Subcutaneous abdominal adipose tissue (tissue), 5 donors: Measurements from ENCODE around the gene CELA2B.
"Not testable (repeated sequence)": the region's sequence is repeated elsewhere in the genome, so short reads cannot be mapped to it uniquely, and the experiment has no call there.

Experiments
- H3K27ac ChIP-seq: one replicate; pipeline ENCODE4 v1.7.0; 2013; ENCODE audit warnings: low read depth, mild to moderate bottlenecking, inconsistent platforms, low read length, moderate library complexity
- H3K27me3 ChIP-seq, 5 donors: one replicate each; pipeline ENCODE4 v1.7.0; 2013; ENCODE audit warnings: low read length in 5 of 5, inconsistent platforms in 1 of 5; ENCODE audit not compliant: control insufficient read depth in 5 of 5, insufficient read depth in 4 of 5
- H3K36me3 ChIP-seq, 5 donors: one replicate each; pipeline ENCODE4 v1.7.0; 2013; ENCODE audit warnings: low read length in 5 of 5; ENCODE audit not compliant: control insufficient read depth in 5 of 5, insufficient read depth in 5 of 5
- H3K4me1 ChIP-seq, 5 donors: one replicate each; pipeline ENCODE4 v1.7.0; 2013; ENCODE audit warnings: low read length in 5 of 5, mild to moderate bottlenecking in 3 of 5, moderate library complexity in 1 of 5; ENCODE audit not compliant: control insufficient read depth in 5 of 5, insufficient read depth in 5 of 5
- H3K4me3 ChIP-seq, 5 donors: one replicate each; pipeline ENCODE4 v1.7.0; 2013; ENCODE audit warnings: low read length in 5 of 5, low read depth in 1 of 5
- H3K9ac ChIP-seq, 5 donors: one replicate each; pipeline ENCODE4 v1.7.0; 2013; ENCODE audit warnings: low read length in 5 of 5, mild to moderate bottlenecking in 4 of 5, moderate library complexity in 3 of 5
- H3K9me3 ChIP-seq, 5 donors: one replicate each; pipeline ENCODE4 v1.7.0; 2013; ENCODE audit warnings: low read length in 5 of 5; ENCODE audit not compliant: control insufficient read depth in 5 of 5
- donor health status: healthy.
- donor health status: healthy.
- donor health status: healthy.
- donor health status: healthy.
- donor health status: healthy.

The CELA2B gene

DNA sequence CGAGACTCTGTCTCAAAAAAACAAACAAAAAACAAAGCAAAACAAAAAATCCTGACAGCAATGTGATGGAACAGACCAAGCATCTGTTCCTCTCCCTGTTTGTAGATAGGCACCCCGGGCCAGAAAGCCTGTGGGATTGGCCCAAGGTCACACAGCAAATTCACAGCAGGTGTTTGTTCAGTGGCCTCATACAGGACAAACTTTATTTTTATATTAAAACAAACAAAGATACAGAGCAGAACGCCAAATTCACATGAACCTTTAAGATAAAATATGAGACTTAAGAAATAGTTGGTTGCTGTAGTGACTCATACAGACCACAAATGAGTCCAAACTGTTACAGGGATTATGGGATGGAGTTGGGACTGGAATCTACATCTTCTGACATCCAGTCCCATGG, 21.6 kb upstream of the CELA2B start:
- H3K9ac ChIP-seq, result no peak overlapping the region
- no peaks in the 10 kb centered on the region for H3K36me3 ChIP-seq
- H3K9me3 ChIP-seq, result peaks cover 0 to 8% (median 7%) of the 10 kb centered on the region in 5 donors
- H3K4me3 ChIP-seq, result no peak overlapping the region
- no peak overlapping the region for H3K27ac ChIP-seq
- no peaks in the 10 kb centered on the region for H3K4me1 ChIP-seq
- no peaks in the 10 kb centered on the region for H3K27me3 ChIP-seq

DNA sequence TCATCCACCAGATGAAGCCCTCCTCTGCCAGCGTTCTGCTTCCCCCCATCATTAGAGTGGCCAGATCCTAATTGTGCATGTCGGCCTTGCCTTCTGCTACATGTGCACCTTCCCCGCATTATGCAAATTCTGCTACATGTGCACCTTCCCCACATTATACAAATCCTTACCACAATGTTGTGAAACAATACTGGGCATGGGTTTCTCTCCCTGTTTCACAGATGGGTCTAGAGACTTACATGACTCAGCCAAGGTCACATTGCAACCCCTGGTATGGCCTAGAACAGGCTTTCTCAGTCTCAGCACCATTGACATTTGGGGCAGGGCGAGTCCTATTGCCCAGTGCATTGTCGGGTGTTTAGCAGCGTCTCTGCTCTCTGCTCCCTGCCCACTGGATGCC, 20.4 kb upstream of the CELA2B start:
- Histone ChIP-seq H3K27ac (no peak overlapping the region), H3K27me3 (no peaks in the 10 kb centered on the region), H3K36me3 (no peaks in the 10 kb centered on the region), H3K9me3 (peaks cover 0 to 8% (median 7%) of the 10 kb centered on the region in 5 donors), H3K4me3 (no peak overlapping the region), H3K4me1 (no peaks in the 10 kb centered on the region), H3K9ac (no peak overlapping the region)

DNA sequence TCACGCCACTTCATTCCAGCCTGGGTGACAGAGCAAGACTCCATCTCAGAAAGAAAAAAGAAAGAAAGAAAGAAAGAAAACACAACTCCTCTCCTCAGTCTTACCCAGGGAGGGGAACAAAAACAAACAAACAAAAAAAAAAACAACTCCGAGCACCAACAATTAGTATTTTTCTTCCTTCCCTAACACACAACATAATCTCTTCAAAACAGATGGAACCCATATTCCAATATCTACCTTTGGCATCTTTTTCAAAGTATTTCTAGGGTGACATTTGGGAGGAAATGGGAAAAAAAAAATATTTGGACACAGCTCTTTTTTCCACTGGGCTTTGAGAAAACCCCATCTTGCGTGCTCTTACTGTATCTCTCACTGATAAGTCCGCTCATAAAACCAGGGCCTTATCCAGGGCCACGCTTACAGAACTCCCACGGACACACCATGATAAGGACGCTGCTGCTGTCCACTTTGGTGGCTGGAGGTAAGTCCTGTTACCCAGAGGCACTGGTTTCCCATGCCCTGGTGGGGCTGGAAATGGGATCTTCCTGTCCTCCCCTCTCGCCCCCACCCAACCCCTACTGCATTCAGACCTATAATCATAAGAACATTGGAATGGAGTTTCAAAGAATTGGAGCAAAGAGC, 19.5 kb upstream of the CELA2B start, which contains the start of gene CELA2A:
CELA2A (plus strand) TSS at position 420 of the 642 bp plus-strand sequence; CDS start at position 442, 22 bp downstream.
- Histone ChIP-seq H3K27ac (no peak within 1 kb of the TSS), H3K36me3 (no peaks in the 10 kb centered on the region), H3K4me1 (no peaks in the 10 kb centered on the region), H3K27me3 (no peaks in the 10 kb centered on the region), H3K9me3 (peaks cover 0 to 7% (median 2%) of the 10 kb centered on the region in 5 donors), H3K9ac (no peak within 1 kb of the TSS), H3K4me3 (no peak within 1 kb of the TSS)

DNA sequence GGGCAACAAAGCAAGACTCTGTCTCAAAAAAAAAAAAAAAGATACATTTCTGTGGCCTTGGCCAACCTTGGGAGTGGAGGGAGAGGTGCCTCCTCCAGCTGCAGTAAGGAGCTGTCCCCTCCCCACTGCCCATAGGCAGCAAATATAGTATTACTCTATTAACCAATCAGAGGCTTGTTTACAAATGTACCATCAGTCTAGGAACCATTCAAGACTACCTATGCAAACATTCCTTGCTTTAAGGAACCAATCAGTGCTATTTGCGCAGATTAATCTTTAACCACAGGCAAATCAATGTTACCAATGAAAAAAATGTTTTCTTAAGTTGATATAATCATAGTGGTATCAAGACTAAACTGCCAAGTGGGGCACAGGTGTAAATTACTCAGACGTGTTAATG, 18.3 kb upstream of the CELA2B start:
- Histone ChIP-seq H3K36me3 (no peaks in the 10 kb centered on the region), H3K4me3 (no peak overlapping the region), H3K4me1 (no peaks in the 10 kb centered on the region), H3K9ac (no peak overlapping the region), H3K27me3 (no peaks in the 10 kb centered on the region), H3K27ac (no peak overlapping the region), H3K9me3 (no peaks in the 10 kb centered on the region)

DNA sequence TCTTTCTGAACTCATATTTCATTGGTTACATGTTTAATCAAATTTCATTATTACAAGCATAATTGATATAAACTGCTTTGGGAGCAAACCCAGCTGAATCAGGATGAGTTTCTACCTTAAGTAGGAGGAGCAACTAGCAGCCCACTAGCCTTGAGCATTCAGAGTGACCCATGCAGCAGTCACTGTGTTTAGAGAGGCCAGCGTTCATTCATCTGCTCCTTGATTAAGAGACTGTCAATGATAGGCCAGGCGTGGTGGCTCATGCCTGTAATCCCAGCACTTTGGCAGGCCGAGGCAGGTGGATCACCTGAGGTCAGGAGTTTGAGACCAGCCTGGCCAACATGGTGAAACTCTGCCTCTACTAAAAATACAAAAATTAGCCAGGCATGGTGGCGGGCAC, 17.5 kb upstream of the CELA2B start:
- H3K9ac ChIP-seq, H3K27ac ChIP-seq, H3K4me3 ChIP-seq, H3K9me3 ChIP-seq, H3K27me3 ChIP-seq, H3K36me3 ChIP-seq, H3K4me1 ChIP-seq: not testable (repeated sequence)

DNA sequence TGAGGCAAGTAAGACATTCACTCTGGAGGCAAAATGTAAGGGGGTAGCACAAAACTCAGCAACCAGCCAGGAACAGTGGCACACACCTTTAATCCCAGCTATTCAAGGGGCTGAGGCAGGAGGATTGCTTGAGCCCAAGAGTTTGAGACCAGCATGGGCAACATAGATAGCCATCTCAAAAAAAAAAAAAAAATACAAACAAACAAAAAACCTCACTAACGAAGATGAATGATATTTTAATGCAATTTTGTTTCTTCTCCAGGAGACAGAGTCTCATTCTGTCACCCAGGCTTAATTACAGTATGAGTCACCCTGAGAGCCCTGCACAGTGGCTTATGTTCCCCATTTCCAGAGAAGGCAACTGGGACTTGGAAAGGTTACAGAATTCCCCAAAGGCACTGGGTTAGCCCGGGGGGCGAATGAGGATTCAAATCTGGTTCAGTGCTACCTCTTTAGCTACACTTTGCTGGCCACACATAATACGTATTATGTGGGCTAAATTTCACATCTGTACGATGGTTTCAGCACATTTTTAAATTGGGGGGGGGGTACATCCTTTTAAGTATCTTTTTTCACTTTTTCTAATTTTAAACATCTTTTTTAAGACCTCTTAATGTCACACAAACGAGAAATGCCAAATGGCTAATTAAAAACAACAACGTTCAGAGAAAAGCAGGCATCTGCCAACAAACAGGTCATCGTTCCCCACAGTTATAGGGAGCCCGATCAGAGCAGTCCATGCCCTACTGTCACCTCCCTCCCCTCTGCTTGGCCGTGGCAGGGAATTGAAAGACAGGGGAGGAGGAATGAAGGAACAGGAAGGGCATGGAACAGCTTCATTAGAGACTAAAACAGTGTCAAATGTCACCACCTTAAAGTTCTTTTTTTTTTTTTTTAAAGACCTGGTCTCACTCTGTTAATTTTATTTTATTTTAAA, 15.9 kb upstream of the CELA2B start:
- H3K27me3 ChIP-seq, result peaks cover 0 to 3% (median 0%) of the 10 kb centered on the region in 5 donors
- no peak overlapping the region for H3K27ac ChIP-seq
- no peaks in the 10 kb centered on the region for H3K36me3 ChIP-seq
- no peaks in the 10 kb centered on the region for H3K9me3 ChIP-seq
- no peak overlapping the region for H3K9ac ChIP-seq
- H3K4me1 ChIP-seq, result no peaks in the 10 kb centered on the region
- H3K4me3 ChIP-seq, result no peak overlapping the region

DNA sequence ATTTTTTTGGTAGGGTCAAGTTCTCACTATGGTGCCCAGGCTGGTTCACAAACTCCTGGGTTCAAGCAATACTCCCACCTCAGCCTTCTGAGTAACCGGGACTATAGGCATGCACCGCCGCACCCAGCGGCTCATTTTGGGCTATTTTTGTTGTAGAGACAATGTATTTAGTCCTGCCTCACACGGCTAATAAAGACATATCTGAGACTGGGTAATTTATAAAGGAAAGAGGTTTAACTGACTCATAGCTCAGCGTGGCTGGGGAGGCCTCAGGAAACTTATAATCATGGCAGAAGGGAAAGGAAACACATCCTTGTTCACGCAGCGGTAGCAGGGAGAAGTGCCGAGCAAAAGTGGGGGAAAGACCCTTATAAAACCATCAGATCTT, 15.2 kb upstream of the CELA2B start:
- Histone ChIP-seq H3K9me3 (no peaks in the 10 kb centered on the region), H3K4me3 (no peak overlapping the region)

DNA sequence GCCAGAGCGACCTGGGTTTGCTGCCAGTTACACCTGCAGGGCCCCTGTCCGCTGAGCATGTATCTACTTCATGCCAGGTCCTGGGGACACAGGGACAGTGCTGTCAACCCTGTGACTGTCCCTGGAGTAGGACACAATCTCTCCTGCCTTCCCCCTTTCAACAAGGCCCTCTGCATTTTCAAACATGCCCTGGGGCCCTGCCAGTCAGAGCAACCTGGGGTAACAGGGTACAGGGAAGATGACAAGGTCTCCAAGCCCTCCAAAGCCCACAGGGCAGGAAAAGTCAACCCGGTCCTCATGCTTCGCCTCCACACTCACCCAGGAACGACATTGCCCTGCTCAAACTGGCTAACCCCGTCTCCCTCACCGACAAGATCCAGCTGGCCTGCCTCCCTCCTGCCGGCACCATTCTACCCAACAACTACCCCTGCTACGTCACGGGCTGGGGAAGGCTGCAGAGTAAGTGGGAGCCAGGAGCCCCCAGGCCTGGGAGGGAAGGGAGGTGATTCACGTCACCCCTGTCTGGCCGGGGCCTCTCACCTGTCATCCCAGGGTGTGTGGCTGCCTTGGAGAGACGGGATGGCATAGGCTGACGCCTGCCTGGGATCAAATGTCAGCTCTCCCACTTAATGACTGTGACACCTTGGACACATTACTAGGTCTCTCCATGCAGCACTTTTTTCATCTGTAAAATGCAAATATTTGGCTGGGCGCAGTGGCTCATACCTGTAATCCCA, 12.7 kb upstream of the CELA2B start:
- H3K27ac ChIP-seq, H3K36me3 ChIP-seq, H3K4me3 ChIP-seq, H3K4me1 ChIP-seq, H3K9me3 ChIP-seq, H3K27me3 ChIP-seq, H3K9ac ChIP-seq: not testable (repeated sequence)

More for the DNA sequence above, 15.2 kb upstream of the CELA2B start:
- Histone ChIP-seq H3K9ac (no peak overlapping the region), H3K36me3 (no peaks in the 10 kb centered on the region), H3K4me1 (no peaks in the 10 kb centered on the region), H3K27me3 (peaks cover 0 to 3% (median 0%) of the 10 kb centered on the region in 5 donors), H3K27ac (no peak overlapping the region)

DNA sequence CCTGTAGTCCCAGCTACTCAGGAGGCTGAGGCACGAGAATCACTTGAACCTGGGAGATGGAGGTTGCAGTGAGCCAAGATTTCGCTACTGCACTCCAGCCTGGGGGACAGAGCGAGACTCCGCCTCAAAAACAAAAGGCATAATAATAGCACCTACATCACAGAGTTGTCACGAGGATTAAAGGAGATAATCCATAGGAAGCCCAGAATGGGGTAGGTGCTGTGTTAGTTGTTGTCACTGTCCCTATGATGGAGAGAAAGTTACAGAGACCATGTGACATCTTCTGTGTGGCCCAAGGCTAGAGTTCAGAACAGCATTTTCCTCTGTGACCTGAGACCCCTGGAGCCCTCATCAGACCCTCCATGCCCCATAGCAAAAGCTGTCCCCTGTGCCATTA, 12.0 kb upstream of the CELA2B start:
- not testable (repeated sequence) for H3K36me3 ChIP-seq, H3K27me3 ChIP-seq, H3K9me3 ChIP-seq, H3K9ac ChIP-seq, H3K4me3 ChIP-seq, H3K27ac ChIP-seq, H3K4me1 ChIP-seq

DNA sequence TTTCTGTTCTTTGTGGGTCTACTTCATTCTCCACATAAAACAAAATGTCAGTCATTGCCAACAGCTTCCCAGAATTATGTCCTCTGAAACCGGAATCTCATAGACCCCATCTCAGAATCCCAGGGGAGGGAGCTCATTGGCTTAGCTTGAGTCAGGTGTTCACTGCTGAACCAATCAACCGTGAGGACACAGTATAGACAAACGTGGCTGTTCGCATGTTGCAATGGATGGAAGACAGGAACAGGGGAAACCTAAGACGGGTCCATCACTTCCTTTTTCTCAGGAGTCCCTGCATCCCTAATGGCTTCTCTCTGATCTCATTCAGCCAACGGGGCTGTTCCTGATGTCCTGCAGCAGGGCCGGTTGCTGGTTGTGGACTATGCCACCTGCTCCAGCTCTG, 10.2 kb upstream of the CELA2B start:
- peaks cover 0 to 3% (median 0%) of the 10 kb centered on the region in 5 donors for H3K27me3 ChIP-seq
- H3K9ac ChIP-seq, result no peak overlapping the region
- no peaks in the 10 kb centered on the region for H3K4me1 ChIP-seq
- peaks cover 0 to 1% (median 0%) of the 10 kb centered on the region in 5 donors for H3K9me3 ChIP-seq
- H3K36me3 ChIP-seq, result no peaks in the 10 kb centered on the region
- H3K4me3 ChIP-seq, result no peak overlapping the region
- H3K27ac ChIP-seq, result no peak overlapping the region
